Activated T-helper 2 cell treated with anti-CD3 and anti-CD28 coated beads, Interferon-gamma antibody, Interleukin-2, Interleukin-4, amounts not matched to agents 10 μg/mL and 5 μg/mL and 100 μg/mL, durations not matched to agents 14 hours and 24 hours and 36 hours (primary cell): Measurements from ENCODE around the gene ALG9. TPM values are rescaled to one million over a fixed set of nuclear protein-coding genes. Genes with fewer than 3 reads are reported as not detected.

ENCODE experiments used
- DNase-seq: peaks from one replicate; pipeline ENCODE4 v3.0.0; 2021; ENCODE audit warnings: low spot score
- H3K27ac Mint-ChIP-seq: one replicate; pipeline ENCODE4 v1.8.0; 2021; ENCODE audit warnings: mixed read lengths
- H3K27me3 Mint-ChIP-seq: one replicate; pipeline ENCODE4 v1.8.0; 2021; ENCODE audit warnings: low read depth, mixed read lengths
- H3K36me3 Mint-ChIP-seq: one replicate; pipeline ENCODE4 v1.8.0; 2021; ENCODE audit warnings: low read depth, mixed read lengths
- H3K4me1 Mint-ChIP-seq: one replicate; pipeline ENCODE4 v1.8.0; 2021; ENCODE audit warnings: low read depth, mixed read lengths
- H3K4me3 Mint-ChIP-seq: one replicate; pipeline ENCODE4 v1.8.0; 2021; ENCODE audit warnings: low read depth, mild to moderate bottlenecking, moderate library complexity, mixed read lengths
- H3K9me3 Mint-ChIP-seq: one replicate; pipeline ENCODE4 v1.8.0; 2021; ENCODE audit warnings: mixed read lengths
- intact Hi-C: fragments of 100-400 bp; cut with micrococcal nuclease; formaldehyde crosslinking; loops from one replicate; pipeline ENCODE4 v1.15.1; 2023
- total RNA-seq: library from RNA; stranded (reverse); gene quantifications from 2 replicates; pipeline ENCODE4 v1.2.3, GENCODE V29; 2022

The ALG9 gene
- total RNA-seq, 1 donor from 2014 or later, result 33.4 TPM

- H3K36me3 Mint-ChIP-seq, result peaks cover 30% of the 10 kb centered on the region
- DNase-seq, result no peak
- H3K4me1 Mint-ChIP-seq, result peaks cover 28% of the 10 kb centered on the region
- H3K4me3 Mint-ChIP-seq, result peak overlapping the region; percentile 91
- intact Hi-C loops, result loop anchor here (2.0 kb wide), 2 partner anchors 56 to 216 kb away; partner anchors contain the start of genes SDHD and TIMM8B
- H3K27me3 Mint-ChIP-seq, result no peaks in the 10 kb centered on the region
- peak overlapping the region; percentile 85 for H3K27ac Mint-ChIP-seq
- no peaks in the 10 kb centered on the region for H3K9me3 Mint-ChIP-seq
Measured at GRCh38 chr11:111870522-111870885, 877 bp downstream of the ALG9 start.

DNA sequence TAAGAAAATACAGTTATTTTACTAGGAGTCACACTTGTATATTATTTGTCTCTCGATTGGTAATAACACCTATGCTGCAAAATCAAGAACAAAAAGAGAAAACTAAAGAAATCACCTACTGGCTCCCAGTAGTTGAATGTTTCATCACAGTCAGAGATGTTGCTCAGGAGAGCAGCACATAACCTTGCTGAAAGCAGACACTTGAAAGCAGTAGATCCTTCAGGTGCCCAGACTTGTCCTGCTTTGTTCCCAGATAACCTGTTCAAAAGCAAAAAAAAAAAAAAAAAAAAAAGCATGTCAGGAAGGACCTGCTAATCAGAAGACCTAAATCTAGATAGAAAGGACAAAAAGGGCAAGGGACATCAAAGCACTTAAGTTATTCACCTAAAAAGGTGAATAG is 1.3 kb downstream of the ALG9 start:
- Mint-ChIP-seq H3K4me3 (no peak overlapping the region), H3K4me1 (peaks cover 28% of the 10 kb centered on the region), H3K27ac (no peak overlapping the region), H3K36me3 (peaks cover 32% of the 10 kb centered on the region), H3K27me3 (no peaks in the 10 kb centered on the region), H3K9me3 (no peaks in the 10 kb centered on the region)
- intact Hi-C loops, result loop anchor here (2.0 kb wide), 2 partner anchors 57 to 217 kb away; partner anchors contain the start of genes SDHD and TIMM8B
- no peak for DNase-seq

DNA sequence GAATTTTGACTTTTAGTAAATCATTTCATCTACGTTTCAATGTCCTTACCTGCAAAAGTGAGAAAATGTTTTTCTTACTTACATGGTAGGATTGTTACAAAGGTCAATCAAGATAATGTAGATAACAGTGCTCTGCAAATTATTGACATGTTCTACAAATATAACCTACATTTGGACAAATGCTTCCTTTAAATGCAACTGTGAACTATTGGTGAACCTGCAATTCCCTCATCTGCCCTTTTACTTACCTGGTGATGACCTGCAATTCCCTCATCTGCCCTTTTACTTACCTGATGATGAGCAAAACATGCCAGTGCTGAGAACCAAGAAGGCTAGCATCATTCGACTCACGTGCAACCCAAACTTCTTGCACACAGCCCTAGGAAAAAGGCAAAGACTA is 11.1 kb downstream of the ALG9 start:
- Mint-ChIP-seq H3K27me3 (no peaks in the 10 kb centered on the region), H3K4me1 (no peaks in the 10 kb centered on the region), H3K36me3 (peaks cover 61% of the 10 kb centered on the region), H3K4me3 (no peak overlapping the region), H3K9me3 (no peaks in the 10 kb centered on the region), H3K27ac (no peak overlapping the region)
- DNase-seq, result no peak
- intact Hi-C loops, result no loop called here

DNA sequence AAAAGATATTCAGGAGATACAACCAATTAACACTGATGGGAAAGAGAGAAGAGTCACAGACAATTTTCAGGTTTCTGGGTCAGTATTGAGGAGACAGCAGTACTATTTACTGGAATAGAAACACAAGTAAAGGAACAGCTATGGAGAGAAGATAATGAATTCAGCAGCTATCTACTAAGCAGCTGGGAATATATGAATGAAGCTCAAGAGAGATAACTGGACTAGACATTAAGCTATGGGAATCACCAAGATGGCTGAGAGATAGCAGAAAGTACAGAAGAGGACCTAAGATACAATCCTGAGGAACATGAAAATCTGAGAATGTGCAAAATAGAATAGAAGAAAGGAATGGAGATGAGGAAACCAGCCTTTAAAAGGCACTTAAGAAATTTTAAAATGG is 15.9 kb downstream of the ALG9 start:
- intact Hi-C loops, result no loop called here
- DNase-seq, result no peak
- no peaks in the 10 kb centered on the region for H3K4me1 Mint-ChIP-seq
- H3K36me3 Mint-ChIP-seq, result peaks cover 63% of the 10 kb centered on the region
- no peak overlapping the region for H3K27ac Mint-ChIP-seq
- no peaks in the 10 kb centered on the region for H3K9me3 Mint-ChIP-seq
- H3K27me3 Mint-ChIP-seq, result no peaks in the 10 kb centered on the region
- no peak overlapping the region for H3K4me3 Mint-ChIP-seq

GRCh38 chr11:111852103-111852502 is 19.3 kb downstream of the ALG9 start:
- H3K9me3 Mint-ChIP-seq, result no peaks in the 10 kb centered on the region
- intact Hi-C loops, result no loop called here
- H3K27ac Mint-ChIP-seq, result no peak overlapping the region
- H3K27me3 Mint-ChIP-seq, result no peaks in the 10 kb centered on the region
- no peak for DNase-seq
- no peaks in the 10 kb centered on the region for H3K4me1 Mint-ChIP-seq
- H3K36me3 Mint-ChIP-seq, result peaks cover 52% of the 10 kb centered on the region
- H3K4me3 Mint-ChIP-seq, result no peak overlapping the region

DNA sequence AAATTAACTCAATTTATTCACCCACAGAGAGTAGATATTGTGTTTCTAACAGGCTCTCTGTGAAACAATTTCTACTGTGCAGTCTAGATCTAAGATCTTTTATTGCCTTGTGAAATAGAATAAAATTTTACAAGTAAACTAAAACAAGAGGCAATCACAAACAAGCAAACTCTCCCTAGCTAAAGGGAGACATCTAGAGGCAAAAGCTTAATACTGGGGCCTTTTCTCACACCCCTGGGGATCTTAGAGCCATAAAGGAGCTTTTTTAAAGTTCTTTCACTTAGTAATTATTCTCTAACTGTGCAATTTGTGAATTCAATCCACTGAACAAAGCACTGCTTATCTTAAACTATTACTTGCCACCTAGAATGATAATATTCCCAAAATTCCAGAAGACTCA is 19.7 kb downstream of the ALG9 start:
- intact Hi-C loops, result no loop called here
- Mint-ChIP-seq H3K36me3 (peaks cover 54% of the 10 kb centered on the region), H3K27ac (no peak overlapping the region)

DNA sequence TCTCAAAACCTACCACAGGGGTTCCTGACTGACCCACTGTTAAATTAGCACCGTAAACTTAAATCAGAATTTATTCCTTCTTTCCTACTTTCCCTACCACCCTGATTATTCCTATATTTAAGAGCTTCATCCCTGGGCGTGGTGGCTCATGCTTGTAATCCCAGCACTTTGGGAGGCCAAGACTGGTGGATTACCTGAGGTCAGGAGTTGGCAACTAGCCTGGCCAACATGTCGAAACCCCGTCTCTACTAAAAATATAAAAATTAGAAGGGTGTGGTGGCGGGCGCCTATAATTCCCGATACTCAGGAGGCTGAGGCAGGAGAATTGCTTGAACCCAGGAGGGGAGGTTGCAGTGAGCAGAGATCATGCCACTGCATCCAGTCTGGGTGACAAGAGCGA is 20.3 kb downstream of the ALG9 start:
- H3K9me3 Mint-ChIP-seq, result no peaks in the 10 kb centered on the region
- no peak overlapping the region for H3K27ac Mint-ChIP-seq
- no peak overlapping the region for H3K4me3 Mint-ChIP-seq
- intact Hi-C loops, result no loop called here
- H3K27me3 Mint-ChIP-seq, result no peaks in the 10 kb centered on the region
- H3K36me3 Mint-ChIP-seq, result peaks cover 54% of the 10 kb centered on the region
- DNase-seq, result no peak
- H3K4me1 Mint-ChIP-seq, result no peaks in the 10 kb centered on the region

More for the DNA sequence above, 19.7 kb downstream of the ALG9 start:
- H3K27me3 Mint-ChIP-seq, result no peaks in the 10 kb centered on the region
- no peak overlapping the region for H3K4me3 Mint-ChIP-seq
- DNase-seq, result no peak
- no peaks in the 10 kb centered on the region for H3K4me1 Mint-ChIP-seq
- H3K9me3 Mint-ChIP-seq, result no peaks in the 10 kb centered on the region

- Mint-ChIP-seq H3K36me3 (peaks cover 45% of the 10 kb centered on the region), H3K27ac (no peak overlapping the region), H3K9me3 (no peaks in the 10 kb centered on the region), H3K4me1 (no peaks in the 10 kb centered on the region), H3K4me3 (no peak overlapping the region), H3K27me3 (no peaks in the 10 kb centered on the region)
- DNase-seq, result no peak
- intact Hi-C loops, result no loop called here
Measured at GRCh38 chr11:111849631-111850030, 21.8 kb downstream of the ALG9 start.

DNA sequence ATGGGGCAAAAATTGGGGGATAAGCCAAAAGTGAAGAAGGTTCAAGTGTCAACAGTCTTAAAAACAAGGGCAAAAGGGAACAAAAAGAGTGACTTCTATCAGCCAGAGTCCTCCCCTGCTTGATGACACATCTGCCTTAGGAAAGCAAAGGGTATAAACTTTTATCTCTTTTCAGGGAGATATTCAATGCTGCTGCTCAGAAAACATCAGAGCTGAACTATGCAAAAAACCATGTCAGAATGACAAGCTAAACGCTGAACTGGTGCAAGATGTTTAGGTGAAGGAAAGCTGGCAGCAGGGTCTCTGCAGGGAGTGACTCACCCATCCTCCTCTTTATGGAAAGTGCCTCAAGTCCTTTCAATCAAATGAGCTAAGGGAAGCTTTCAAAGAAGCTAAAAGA is 24.7 kb downstream of the ALG9 start:
- Mint-ChIP-seq H3K36me3 (peaks cover 33% of the 10 kb centered on the region), H3K4me3 (no peak overlapping the region), H3K9me3 (no peaks in the 10 kb centered on the region), H3K27me3 (no peaks in the 10 kb centered on the region), H3K4me1 (no peaks in the 10 kb centered on the region), H3K27ac (no peak overlapping the region)
- intact Hi-C loops, result no loop called here
- DNase-seq, result no peak

DNA sequence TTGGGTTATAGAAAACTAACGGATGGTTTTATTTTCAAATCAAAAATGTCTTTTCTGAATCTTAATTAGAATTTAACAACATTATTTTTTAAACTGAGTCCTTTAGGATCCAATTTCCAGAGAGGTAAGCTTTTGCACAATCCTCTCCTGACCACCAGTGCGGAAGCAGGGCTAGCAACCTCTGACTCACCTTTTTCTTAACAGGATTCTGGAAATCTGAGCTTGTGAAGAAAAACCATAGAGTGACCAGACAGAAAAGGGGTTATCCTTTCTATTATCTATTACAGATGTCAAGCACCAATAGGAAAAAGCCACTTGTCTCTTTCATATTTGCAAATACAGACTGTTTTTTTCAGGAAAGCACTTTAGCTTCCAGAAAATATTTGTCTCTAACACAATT is 25.3 kb downstream of the ALG9 start:
- intact Hi-C loops, result no loop called here
- H3K4me3 Mint-ChIP-seq, result no peak overlapping the region
- peaks cover 30% of the 10 kb centered on the region for H3K36me3 Mint-ChIP-seq
- H3K27me3 Mint-ChIP-seq, result no peaks in the 10 kb centered on the region
- peaks cover 3% of the 10 kb centered on the region for H3K4me1 Mint-ChIP-seq
- no peak for DNase-seq
- H3K9me3 Mint-ChIP-seq, result no peaks in the 10 kb centered on the region
- no peak overlapping the region for H3K27ac Mint-ChIP-seq

DNA sequence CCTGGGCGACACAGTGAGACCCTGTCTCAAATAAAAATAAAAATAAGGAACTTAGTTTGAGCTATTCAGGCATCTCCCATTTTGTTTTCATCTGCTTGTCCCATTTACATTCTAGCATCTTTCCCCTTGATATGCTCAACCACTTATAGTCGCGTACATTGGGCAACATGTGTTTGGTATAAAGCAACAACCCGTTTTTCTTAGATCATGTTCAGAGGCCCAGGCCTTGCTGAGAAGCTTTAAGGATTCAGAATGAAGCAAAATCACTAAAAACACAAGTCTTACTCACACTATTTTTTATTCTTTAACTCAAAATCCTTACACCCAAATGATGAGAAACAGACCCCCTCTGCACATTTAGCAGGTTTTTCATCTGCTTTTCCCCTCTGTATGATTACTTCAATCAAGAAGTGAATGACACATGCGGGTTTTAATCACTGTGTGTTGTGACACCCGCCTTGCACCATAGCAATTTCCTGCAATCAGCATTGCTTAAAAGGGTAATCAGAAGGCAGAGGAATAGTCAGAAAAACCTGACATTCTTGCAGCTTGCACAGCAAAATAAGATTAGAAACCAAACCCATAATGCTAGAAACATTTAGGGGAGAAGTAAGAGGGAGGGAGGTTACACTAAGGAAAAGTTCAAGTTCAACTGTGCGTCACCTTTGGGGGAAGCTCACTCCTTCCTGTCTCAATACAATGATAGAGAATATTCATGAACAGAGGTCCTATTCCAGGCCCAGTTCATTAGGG is 25.9 kb downstream of the ALG9 start:
- no peak for DNase-seq
- Mint-ChIP-seq H3K36me3 (peaks cover 30% of the 10 kb centered on the region), H3K27ac (no peak overlapping the region), H3K4me1 (peaks cover 5% of the 10 kb centered on the region), H3K9me3 (no peaks in the 10 kb centered on the region), H3K27me3 (no peaks in the 10 kb centered on the region), H3K4me3 (no peak overlapping the region)
- intact Hi-C loops, result no loop called here

- Mint-ChIP-seq H3K9me3 (no peaks in the 10 kb centered on the region), H3K4me3 (no peak overlapping the region), H3K36me3 (peaks cover 22% of the 10 kb centered on the region), H3K27ac (no peak overlapping the region), H3K4me1 (peaks cover 5% of the 10 kb centered on the region), H3K27me3 (no peaks in the 10 kb centered on the region)
- no peak for DNase-seq
- intact Hi-C loops, result no loop called here
Measured at GRCh38 chr11:111843661-111844060, 27.7 kb downstream of the ALG9 start.

GRCh38 chr11:111841370-111842053 is 29.9 kb downstream of the ALG9 start:
- Mint-ChIP-seq H3K4me1 (peaks cover 10% of the 10 kb centered on the region), H3K27ac (no peak overlapping the region), H3K9me3 (no peaks in the 10 kb centered on the region), H3K36me3 (peaks cover 29% of the 10 kb centered on the region), H3K27me3 (no peaks in the 10 kb centered on the region), H3K4me3 (no peak overlapping the region)
- intact Hi-C loops, result loop anchor here (1.0 kb wide), 4 partner anchors 64 to 276 kb away; partner anchors contain the start of gene SIK2
- peak; percentile 69 for DNase-seq
